Stimulated activated CD8-positive, alpha-beta memory T cell treated with anti-CD3 and anti-CD28 coated beads, Interleukin-2, amount 100 ng/mL, for 1 hour (primary cell): ENCODE measurements around the gene LBX2.
"Not testable (repeated sequence)": the region's sequence is repeated elsewhere in the genome, so short reads cannot be mapped to it uniquely, and the experiment has no call there.

Experiments used
- DNase-seq, 2 donors: peaks; one replicate each; pipeline ENCODE4 v3.0.0-alpha.2; 2020; ENCODE audit warnings: low read depth in 2 of 2

Gene LBX2

DNA sequence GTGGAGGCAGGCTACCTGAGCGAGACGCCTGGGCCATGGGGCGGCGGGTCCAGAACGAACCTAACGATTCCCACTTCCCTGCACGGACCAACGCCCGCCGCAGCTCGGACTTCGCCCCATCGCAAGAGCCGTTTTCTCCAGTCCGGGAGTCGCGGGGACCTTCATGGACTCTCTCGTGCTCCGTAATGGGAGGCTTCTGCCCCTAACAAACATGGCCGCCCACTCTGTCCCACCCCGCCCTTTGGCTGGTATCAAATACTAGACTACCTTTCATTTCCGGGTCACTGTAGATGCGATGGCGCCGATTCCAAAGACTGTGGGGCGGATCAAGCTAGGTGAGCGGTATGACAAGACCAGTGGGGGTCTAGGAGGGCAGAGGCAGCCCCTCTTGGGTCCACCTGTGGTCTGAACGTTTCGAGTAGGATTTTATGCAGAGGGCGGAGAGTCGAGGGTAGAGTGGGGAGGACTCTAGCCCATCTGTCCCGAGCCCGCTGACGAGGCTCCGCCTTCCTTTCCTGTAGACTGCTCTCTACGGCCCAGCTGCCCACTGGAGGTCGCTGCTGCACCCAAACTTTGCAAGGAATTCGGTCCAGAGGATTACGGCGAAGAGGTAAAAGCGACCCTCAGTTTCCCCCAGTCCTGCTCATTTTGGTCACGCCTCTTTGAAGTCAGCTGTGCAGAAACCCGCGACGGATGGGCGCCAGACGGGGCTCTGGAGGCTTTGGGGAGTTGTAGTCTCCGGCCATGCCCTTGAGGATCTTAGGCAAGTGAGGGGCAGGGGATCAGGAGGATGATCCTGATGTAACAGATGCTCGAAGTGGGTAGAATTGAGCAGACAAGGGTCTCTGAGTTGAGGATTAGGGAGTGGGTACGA, 16.4 kb downstream of the LBX2 start, which contains the start of the genes CCDC142 and TTC31:
Gene CCDC142 (minus strand): TSS at position 198 of the 874 bp plus-strand sequence. CDS start 161 bp downstream, at position 37.
Gene TTC31 (plus strand): TSS at position 281 of the 874 bp plus-strand sequence. CDS start 15 bp downstream, at position 296.
- DNase-seq = peak; percentile 82 to 88

- no peak for DNase-seq
Measured at GRCh38 chr2:74481961-74482800, 17.2 kb downstream of the LBX2 start.

GRCh38 chr2:74481431-74481830, 18.0 kb downstream of the LBX2 start:
- DNase-seq = no peak

DNA sequence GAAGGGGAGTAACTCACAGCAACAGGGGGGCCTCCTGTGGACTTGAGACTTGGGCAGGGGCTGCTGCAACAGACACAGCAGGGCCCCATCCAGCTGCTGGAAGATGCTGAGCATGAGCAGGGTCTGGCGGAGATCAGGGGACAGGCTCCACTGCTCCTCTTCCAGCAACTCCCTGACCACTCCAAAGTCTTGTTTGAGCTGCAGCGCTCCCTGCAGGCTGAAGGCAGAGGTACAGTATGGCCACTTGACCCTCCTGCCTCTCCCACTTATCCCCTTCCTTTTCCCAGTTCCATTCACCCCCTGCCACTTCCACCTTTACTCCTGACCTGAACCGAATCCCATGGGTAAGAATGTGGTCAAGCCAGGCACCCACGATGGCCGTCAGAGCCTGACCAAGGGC, 24.5 kb downstream of the LBX2 start:
- DNase-seq = no peak

- DNase-seq = no peak
Measured at GRCh38 chr2:74474481-74474880, 24.9 kb downstream of the LBX2 start.

- no peak for DNase-seq
Measured at GRCh38 chr2:74472945-74473258, 26.5 kb downstream of the LBX2 start.

DNA sequence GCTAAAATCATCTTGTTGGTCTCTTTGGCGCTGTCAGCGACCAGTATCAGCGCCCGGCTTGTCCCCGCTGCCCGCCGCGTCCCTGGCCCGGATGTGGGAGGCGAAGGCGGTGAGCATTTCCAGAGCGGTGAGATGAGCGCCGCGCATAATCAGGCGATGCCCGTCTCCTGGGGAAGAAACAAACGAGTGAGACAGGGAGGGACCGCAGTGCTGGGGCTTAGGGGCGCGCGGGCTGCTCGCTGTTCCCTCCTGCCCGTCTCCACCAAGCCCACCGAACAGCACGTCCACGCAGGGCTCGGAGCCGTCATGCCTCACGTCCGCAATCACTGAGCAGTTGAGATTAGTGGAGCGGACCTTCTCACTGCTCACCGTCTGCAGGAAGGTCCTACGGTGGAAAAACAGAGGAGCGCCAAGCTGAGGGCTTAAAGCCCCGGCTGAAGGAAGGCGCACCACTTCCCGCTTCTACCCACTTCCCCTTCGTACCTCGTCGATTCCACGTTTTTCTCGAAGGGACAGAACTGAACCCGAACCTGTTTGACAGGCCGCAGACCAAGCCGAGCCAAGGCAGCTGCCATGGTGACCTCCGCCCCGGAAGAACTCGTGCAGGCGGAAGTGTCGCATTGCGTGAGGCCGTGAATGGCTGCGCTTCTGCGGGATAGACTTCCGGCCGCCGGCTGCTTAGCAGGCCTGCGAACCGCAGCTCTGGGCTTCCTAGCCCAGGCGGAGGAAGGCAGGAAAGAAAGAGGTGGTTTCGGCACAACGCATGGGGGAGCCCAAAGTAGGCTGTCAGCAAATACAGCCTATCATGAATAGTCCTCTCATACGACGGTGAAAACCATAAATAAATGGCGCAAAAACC, 27.1 kb downstream of the LBX2 start, which contains the start of gene MRPL53:
Gene MRPL53 (minus strand): TSS at position 595 of the 859 bp plus-strand sequence. CDS start 20 bp downstream, at position 575.
- peak; percentile 93 to 94 for DNase-seq

- no peak for DNase-seq
Measured at GRCh38 chr2:74471332-74472065, 27.9 kb downstream of the LBX2 start.

- not testable (repeated sequence) for DNase-seq
Measured at GRCh38 chr2:74470742-74471141, 28.7 kb downstream of the LBX2 start.

DNA sequence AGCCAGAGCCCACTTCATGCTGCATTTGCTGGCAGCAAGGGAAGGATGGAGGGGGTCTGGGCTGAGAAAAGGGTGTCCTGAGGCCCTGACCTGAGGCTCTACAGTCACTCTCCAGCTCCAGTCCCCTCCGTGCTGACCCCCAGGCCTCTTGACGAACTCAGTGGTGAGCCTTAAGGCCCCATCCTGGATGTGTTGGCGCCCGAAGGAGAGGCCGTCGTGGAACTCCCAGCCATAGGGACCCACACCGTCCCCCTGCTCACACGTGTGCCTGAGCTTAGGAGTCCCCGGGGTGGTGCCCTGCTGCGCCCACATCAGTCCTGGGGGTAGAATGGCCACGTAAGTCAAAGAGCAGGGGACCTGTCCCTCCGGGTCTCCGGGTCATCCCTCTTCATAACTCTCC, 35.0 kb downstream of the LBX2 start:
- DNase-seq = no peak

- DNase-seq = no peak
Measured at GRCh38 chr2:74462786-74463105, 36.7 kb downstream of the LBX2 start.

GRCh38 chr2:74462054-74462785, 37.2 kb downstream of the LBX2 start:
- no peak for DNase-seq

- DNase-seq = no peak
Measured at GRCh38 chr2:74461187-74462053, 38.0 kb downstream of the LBX2 start.

- not testable (repeated sequence) for DNase-seq
Measured at GRCh38 chr2:74460187-74460586, 39.2 kb downstream of the LBX2 start.

- not testable (repeated sequence) for DNase-seq
Measured at GRCh38 chr2:74459503-74460118, 39.8 kb downstream of the LBX2 start.

DNA sequence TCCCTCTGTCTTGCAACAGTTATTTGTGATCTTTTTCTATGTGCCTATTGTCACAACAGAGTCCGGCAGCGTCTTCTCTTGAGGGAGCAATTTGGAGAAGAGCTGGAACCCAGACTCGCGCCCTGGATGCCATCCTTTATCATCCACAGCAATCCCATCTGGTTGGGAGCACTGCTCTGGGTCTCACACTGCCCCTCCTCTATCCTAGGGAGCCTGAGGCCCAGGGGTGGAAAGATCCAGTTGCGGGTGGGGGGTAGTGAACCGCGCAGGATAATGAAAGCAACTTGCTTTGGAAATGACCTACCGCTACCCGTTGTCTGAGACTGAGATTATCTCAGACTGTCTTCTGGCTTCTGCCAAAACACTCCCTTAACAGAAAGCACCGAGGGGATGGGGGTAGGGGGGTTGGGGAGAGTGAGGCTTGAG, 40.5 kb downstream of the LBX2 start:
- DNase-seq = no peak

DNA sequence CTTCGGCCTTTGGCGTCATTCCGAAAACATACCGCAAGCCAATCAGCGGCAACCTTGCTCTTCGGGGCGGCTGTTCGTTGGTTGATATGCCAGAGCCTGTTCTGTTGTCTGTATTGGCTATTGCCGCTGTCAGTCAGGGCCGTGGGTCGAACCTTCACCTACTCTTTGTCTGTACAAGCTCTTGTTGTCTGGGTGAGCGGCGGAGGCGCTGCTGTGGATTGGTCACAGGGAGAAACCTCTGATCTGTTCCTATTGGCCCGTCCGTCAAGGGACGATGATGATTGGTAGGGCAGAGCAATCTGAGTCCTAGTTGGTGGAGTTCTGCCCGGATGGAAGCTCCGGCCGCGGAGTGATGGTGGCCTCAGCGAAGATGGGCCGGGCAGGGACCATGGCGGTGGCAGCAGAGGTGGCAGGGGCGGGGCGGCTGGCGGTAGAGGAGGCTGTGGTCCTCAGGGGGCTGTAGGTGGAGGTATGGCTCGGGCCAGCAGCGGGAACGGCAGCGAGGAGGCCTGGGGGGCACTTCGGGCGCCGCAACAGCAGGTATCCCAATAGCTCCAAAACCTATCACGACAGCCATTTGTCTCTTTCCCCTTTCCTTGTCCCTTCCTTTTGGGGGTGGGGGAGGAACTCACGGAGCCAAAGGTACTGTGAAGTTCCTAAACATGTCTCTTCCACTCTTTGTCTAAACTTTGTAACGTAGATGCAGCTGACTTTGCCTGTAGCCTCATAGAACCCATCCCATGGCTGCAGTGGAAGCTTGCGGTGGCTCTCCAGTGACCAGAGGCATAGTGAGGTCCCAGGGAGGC, 41.1 kb downstream of the LBX2 start, which contains the start of gene WBP1:
Gene WBP1 (plus strand): TSS at position 307 of the 806 bp plus-strand sequence. CDS start 165 bp downstream, at position 472.
- DNase-seq = peak; percentile 95 to 97
